ACC112 (cell line): ENCODE measurements around the gene APOBEC3B.
"Not testable (repeated sequence)": the region's sequence is repeated elsewhere in the genome, so short reads cannot be mapped to it uniquely, and the experiment has no call there.

Experiments used
- H2AFZ ChIP-seq: fragments of 200-600 bp; sonication (generic); one replicate; pipeline ENCODE4 v1.6.0; 2017; ENCODE audit warnings: antibody characterized with exemption, low read length; ENCODE audit not compliant: unreplicated experiment
- H3K27ac ChIP-seq: fragments of 200-600 bp; sonication (generic); 2 replicates; pipeline ENCODE4 v1.5.1; 2014; ENCODE audit warnings: low read depth, mild to moderate bottlenecking, antibody characterized with exemption, low read length, moderate library complexity
- H3K27me3 ChIP-seq: fragments of 200-600 bp; sonication (generic); 2 replicates; pipeline ENCODE4 v1.6.1; 2014; ENCODE audit warnings: mild to moderate bottlenecking, antibody characterized with exemption, low read length, moderate library complexity, mixed read lengths; ENCODE audit not compliant: insufficient read depth
- H3K36me3 ChIP-seq: fragments of 200-600 bp; sonication (generic); 2 replicates; pipeline ENCODE4 v1.6.1; 2016; ENCODE audit warnings: mild to moderate bottlenecking, antibody characterized with exemption, low read length, moderate library complexity, mixed read lengths; ENCODE audit not compliant: insufficient read depth
- H3K4me1 ChIP-seq: fragments of 200-600 bp; sonication (generic); one replicate; pipeline ENCODE4 v1.6.1; 2016; ENCODE audit warnings: low read length, mixed read lengths; ENCODE audit not compliant: insufficient read depth, unreplicated experiment, control insufficient read depth
- H3K4me3 ChIP-seq: fragments of 200-600 bp; sonication (generic); 2 replicates; pipeline ENCODE4 v1.5.1; 2014; ENCODE audit warnings: mild to moderate bottlenecking, low read depth, low read length
- H3K79me2 ChIP-seq: fragments of 200-600 bp; sonication (generic); one replicate; pipeline ENCODE4 v1.6.0; 2016; ENCODE audit warnings: low read length; ENCODE audit not compliant: control insufficient read depth, unreplicated experiment, insufficient read depth

The APOBEC3B gene

DNA sequence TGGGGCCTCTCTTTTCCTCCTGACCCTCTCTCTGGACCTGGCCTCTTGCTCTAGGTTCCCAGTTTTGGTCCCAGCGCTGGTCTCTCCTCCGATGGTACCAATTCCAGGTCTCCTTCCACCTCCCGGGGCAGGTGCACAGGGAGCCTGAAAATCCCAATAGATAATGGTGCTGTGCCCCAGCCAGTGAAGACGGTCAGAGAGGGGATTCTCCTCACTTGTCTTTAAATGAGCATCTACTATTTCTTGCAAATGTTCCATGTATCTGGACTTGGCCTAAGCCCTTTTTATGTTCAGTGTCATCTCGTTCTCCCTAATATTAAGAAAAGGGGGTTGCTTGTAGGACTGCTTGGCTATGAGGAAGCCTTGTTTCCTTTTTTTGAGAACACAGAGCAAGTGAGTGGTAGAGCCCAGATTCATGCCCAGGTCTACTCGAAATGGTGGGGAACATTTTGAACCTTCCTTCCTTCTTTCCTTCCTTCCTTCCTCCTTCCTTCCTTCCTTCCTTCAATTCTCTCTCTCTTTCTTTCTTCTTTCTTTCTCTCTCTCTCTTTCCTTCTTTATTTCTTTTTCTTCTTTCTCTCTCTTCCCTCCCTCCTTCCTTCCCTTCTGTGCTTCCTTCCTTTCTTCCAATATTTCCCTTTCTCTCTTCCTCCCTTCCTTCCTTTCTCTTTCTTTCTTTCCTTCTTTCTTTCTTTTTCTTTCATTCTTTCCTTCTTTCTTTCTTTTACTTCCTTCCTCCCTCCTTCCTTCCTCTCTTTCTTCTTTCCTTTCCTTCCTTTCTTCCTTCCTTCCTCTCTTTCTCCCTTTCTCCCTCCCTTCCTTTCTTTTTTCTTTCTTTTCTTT, 24.1 kb upstream of the APOBEC3B start:
- Histone ChIP-seq H3K79me2 (no peaks in the 10 kb centered on the region), H3K27ac (no peak overlapping the region), H3K27me3 (no peaks in the 10 kb centered on the region; the same call in 1 of the 2 replicates), H3K4me1 (no peaks in the 10 kb centered on the region), H2AFZ (no peak overlapping the region), H3K36me3 (no peaks in the 10 kb centered on the region), H3K4me3 (no peak overlapping the region)

DNA sequence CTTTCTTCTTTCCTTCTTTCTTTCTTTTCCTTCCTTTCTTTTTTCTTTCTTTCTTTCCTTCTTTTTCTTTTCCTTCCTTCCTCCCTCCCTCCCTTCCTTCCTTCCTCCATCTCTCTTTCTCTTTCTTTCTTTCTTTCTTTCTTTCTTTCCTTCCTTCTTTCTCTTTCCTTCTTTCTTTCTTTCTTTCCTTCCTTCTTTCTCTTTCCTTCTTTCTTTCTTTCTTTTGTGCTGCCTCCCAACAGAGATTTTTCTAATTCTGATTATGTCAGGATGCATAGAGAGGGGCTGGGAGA, 23.6 kb upstream of the APOBEC3B start:
- H3K4me3 ChIP-seq, H3K27ac ChIP-seq, H3K36me3 ChIP-seq, H2AFZ ChIP-seq, H3K4me1 ChIP-seq, H3K27me3 ChIP-seq, H3K79me2 ChIP-seq: not testable (repeated sequence)

DNA sequence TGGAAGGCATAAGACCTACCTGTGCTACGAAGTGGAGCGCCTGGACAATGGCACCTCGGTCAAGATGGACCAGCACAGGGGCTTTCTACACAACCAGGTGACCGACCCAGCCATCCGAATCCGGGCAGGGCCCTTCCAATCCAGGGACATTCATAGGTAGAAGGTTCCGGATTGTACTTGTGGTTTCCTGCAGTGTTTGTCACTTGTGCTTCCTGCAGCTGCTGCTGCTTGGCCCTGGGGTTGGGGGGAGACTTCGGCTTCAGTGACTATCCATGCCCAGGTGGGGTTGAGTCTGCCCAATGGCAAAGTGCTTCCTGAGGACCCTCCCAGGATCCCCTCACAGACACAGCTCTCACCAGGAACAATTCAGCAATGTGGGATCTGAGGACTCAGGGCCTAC, 22.6 kb upstream of the APOBEC3B start:
- H3K4me1 ChIP-seq = no peaks in the 10 kb centered on the region
- H2AFZ ChIP-seq = no peak overlapping the region
- no peaks in the 10 kb centered on the region; the same call in 1 of the 2 replicates for H3K27me3 ChIP-seq
- no peak overlapping the region for H3K27ac ChIP-seq
- H3K36me3 ChIP-seq = no peaks in the 10 kb centered on the region
- no peaks in the 10 kb centered on the region for H3K79me2 ChIP-seq
- no peak overlapping the region for H3K4me3 ChIP-seq

- H3K27me3 ChIP-seq, H3K79me2 ChIP-seq, H2AFZ ChIP-seq, H3K4me3 ChIP-seq, H3K4me1 ChIP-seq, H3K36me3 ChIP-seq, H3K27ac ChIP-seq: not testable (repeated sequence)
These were observed 21.5 kb upstream of the APOBEC3B start for GRCh38 chr22:38960673-38961072.

- H3K36me3 ChIP-seq, H2AFZ ChIP-seq, H3K27ac ChIP-seq, H3K4me3 ChIP-seq, H3K79me2 ChIP-seq, H3K4me1 ChIP-seq, H3K27me3 ChIP-seq: not testable (repeated sequence)
These were observed 18.8 kb upstream of the APOBEC3B start for GRCh38 chr22:38963291-38963738.

DNA sequence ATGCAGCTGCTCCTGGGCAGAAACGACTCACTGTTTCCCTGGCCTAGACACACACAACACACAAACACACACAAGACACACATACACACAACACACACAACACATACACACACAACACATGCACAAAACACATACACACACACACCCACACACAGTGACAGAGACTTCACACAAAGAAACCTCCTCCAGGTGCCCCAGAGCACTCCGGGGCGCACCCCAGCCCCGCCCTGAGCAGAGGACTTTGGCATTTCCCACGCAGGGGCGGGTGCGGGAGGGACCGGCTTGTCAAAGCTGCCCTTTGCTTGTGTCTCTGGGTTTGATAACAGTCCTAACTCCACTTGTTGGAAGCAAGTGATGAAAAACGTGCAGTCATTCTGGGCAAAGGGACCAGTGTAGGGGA, 18.3 kb upstream of the APOBEC3B start:
- no peaks in the 10 kb centered on the region for H3K4me1 ChIP-seq
- H2AFZ ChIP-seq = no peak overlapping the region
- H3K27ac ChIP-seq = no peak overlapping the region
- H3K79me2 ChIP-seq = no peaks in the 10 kb centered on the region
- H3K27me3 ChIP-seq = no peaks in the 10 kb centered on the region; the same call in 1 of the 2 replicates
- no peak overlapping the region for H3K4me3 ChIP-seq
- no peaks in the 10 kb centered on the region for H3K36me3 ChIP-seq

- Histone ChIP-seq H3K27me3 (peaks cover 4% of the 10 kb centered on the region; the same call in 1 of the 2 replicates), H3K36me3 (no peaks in the 10 kb centered on the region), H3K4me3 (no peak overlapping the region), H3K4me1 (no peaks in the 10 kb centered on the region), H3K79me2 (no peaks in the 10 kb centered on the region), H3K27ac (no peak overlapping the region), H2AFZ (no peak overlapping the region)
These were observed 17.8 kb upstream of the APOBEC3B start for GRCh38 chr22:38964306-38964705.

- Histone ChIP-seq H3K79me2 (no peaks in the 10 kb centered on the region), H3K4me3 (no peak overlapping the region), H2AFZ (no peak overlapping the region), H3K4me1 (no peaks in the 10 kb centered on the region), H3K36me3 (no peaks in the 10 kb centered on the region), H3K27ac (no peak overlapping the region), H3K27me3 (peaks cover 4% of the 10 kb centered on the region; the same call in 1 of the 2 replicates)
These were observed 17.2 kb upstream of the APOBEC3B start for GRCh38 chr22:38964989-38965388.

GRCh38 chr22:38965614-38966379, 16.4 kb upstream of the APOBEC3B start:
- Histone ChIP-seq H3K4me1 (no peaks in the 10 kb centered on the region), H3K27me3 (peaks cover 4% of the 10 kb centered on the region; the same call in 1 of the 2 replicates), H3K36me3 (no peaks in the 10 kb centered on the region), H3K79me2 (no peaks in the 10 kb centered on the region), H3K4me3 (no peak overlapping the region), H2AFZ (no peak overlapping the region), H3K27ac (no peak overlapping the region)

GRCh38 chr22:38966380-38966702, 15.8 kb upstream of the APOBEC3B start:
- no peaks in the 10 kb centered on the region for H3K4me1 ChIP-seq
- no peak overlapping the region for H3K27ac ChIP-seq
- H3K27me3 ChIP-seq = peaks cover 4% of the 10 kb centered on the region; the same call in 1 of the 2 replicates
- no peaks in the 10 kb centered on the region for H3K79me2 ChIP-seq
- no peak overlapping the region for H2AFZ ChIP-seq
- H3K36me3 ChIP-seq = no peaks in the 10 kb centered on the region
- H3K4me3 ChIP-seq = no peak overlapping the region

- peaks cover 4% of the 10 kb centered on the region; the same call in 1 of the 2 replicates for H3K27me3 ChIP-seq
- no peak overlapping the region for H3K27ac ChIP-seq
- no peaks in the 10 kb centered on the region for H3K36me3 ChIP-seq
- H3K4me3 ChIP-seq = no peak overlapping the region
- no peaks in the 10 kb centered on the region for H3K4me1 ChIP-seq
- no peak overlapping the region for H2AFZ ChIP-seq
- H3K79me2 ChIP-seq = no peaks in the 10 kb centered on the region
These were observed 15.2 kb upstream of the APOBEC3B start for GRCh38 chr22:38966942-38967341.
